Stimulated activated CD4-positive, alpha-beta T cell treated with anti-CD3 and anti-CD28 coated beads, TNF-alpha, amount 100 ng/mL, for 4 hours (primary cell): Measurements from ENCODE around the gene CRISPLD2.

ENCODE experiments used
- DNase-seq, 3 experiments: peaks; one replicate each; pipeline ENCODE4 v3.0.0-alpha.2; 2020; ENCODE audit warnings: low read depth in 3 of 3

Gene CRISPLD2

GRCh38 chr16:84953190-84953746, 133.5 kb downstream of the CRISPLD2 start:
- no peak for DNase-seq

- DNase-seq = no peak
These were observed 135.6 kb downstream of the CRISPLD2 start for GRCh38 chr16:84955427-84955826.

GRCh38 chr16:84957192-84957591, 137.4 kb downstream of the CRISPLD2 start:
- no peak for DNase-seq

GRCh38 chr16:84957792-84958191, 138.0 kb downstream of the CRISPLD2 start:
- no peak for DNase-seq
